Nephron (organoid): ENCODE measurements around the gene TGFBI.

Experiments
- H3K27ac Mint-ChIP-seq, 3 experiments: 2 replicates each; pipeline ENCODE4 v1.8.0; 2020; ENCODE audit warnings: mixed read lengths in 3 of 3, mild to moderate bottlenecking in 2 of 3, moderate library complexity in 1 of 3
- H3K27me3 Mint-ChIP-seq: 2 replicates; pipeline ENCODE4 v1.8.0; 2021; ENCODE audit warnings: low read depth, mild to moderate bottlenecking, moderate library complexity, mixed read lengths
- H3K36me3 Mint-ChIP-seq: 2 replicates; pipeline ENCODE4 v1.8.0; 2020; ENCODE audit warnings: low read depth, mixed read lengths
- H3K4me1 Mint-ChIP-seq: 2 replicates; pipeline ENCODE4 v1.8.0; 2020; ENCODE audit warnings: mixed read lengths
- H3K4me3 Mint-ChIP-seq, 3 experiments: 2 replicates each; pipeline ENCODE4 v1.8.0; 2020; ENCODE audit warnings: mild to moderate bottlenecking in 3 of 3, mixed read lengths in 3 of 3, moderate library complexity in 2 of 3
- H3K9me3 Mint-ChIP-seq: 2 replicates; pipeline ENCODE4 v1.8.0; 2020; ENCODE audit warnings: mixed read lengths
- CTCF ChIP-seq, 3 experiments: fragments of 200-600 bp; sonication (generic); IDR thresholded peaks; one replicate each; pipeline ENCODE4 v1.5.0; 2021; ENCODE audit warnings: antibody characterized with exemption in 3 of 3; ENCODE audit not compliant: unreplicated experiment in 3 of 3

Gene TGFBI

GRCh38 chr5:136022965-136023364, 5.8 kb upstream of the TGFBI start:
- Mint-ChIP-seq H3K27me3 (peaks cover 16% of the 10 kb centered on the region), H3K4me3 (no peak overlapping the region), H3K27ac (peak overlapping the region; percentile 37 to 70 (median 50)), H3K4me1 (peaks cover 74% of the 10 kb centered on the region), H3K9me3 (no peaks in the 10 kb centered on the region), H3K36me3 (no peaks in the 10 kb centered on the region)
- no peak for TF ChIP-seq CTCF (IDR thresholded peaks at IDR 0.05; ENCODE audit: unreplicated experiment in 3 of 3)

GRCh38 chr5:136023958-136024541, 4.7 kb upstream of the TGFBI start:
- Mint-ChIP-seq H3K4me3 (no peak overlapping the region), H3K9me3 (no peaks in the 10 kb centered on the region), H3K27me3 (peaks cover 16% of the 10 kb centered on the region), H3K36me3 (no peaks in the 10 kb centered on the region), H3K4me1 (peaks cover 72% of the 10 kb centered on the region), H3K27ac (peak overlapping the region; percentile 24 to 50 (median 37))
- TF ChIP-seq CTCF (IDR thresholded peaks at IDR 0.05; ENCODE audit: unreplicated experiment in 3 of 3), result no peak

GRCh38 chr5:136025900-136026299, 2.9 kb upstream of the TGFBI start:
- Mint-ChIP-seq H3K27ac (peak overlapping the region; percentile 92 to 95 (median 93)), H3K4me3 (peak overlapping the region in 2 of 3 experiments; percentile 35 to 48), H3K36me3 (no peaks in the 10 kb centered on the region), H3K9me3 (no peaks in the 10 kb centered on the region), H3K27me3 (peaks cover 30% of the 10 kb centered on the region), H3K4me1 (peaks cover 61% of the 10 kb centered on the region)
- TF ChIP-seq CTCF (IDR thresholded peaks at IDR 0.05; ENCODE audit: unreplicated experiment in 3 of 3), result no peak

GRCh38 chr5:136026636-136027035, 2.2 kb upstream of the TGFBI start:
- Mint-ChIP-seq H3K4me3 (peak overlapping the region in 2 of 3 experiments; percentile 12 to 19), H3K9me3 (no peaks in the 10 kb centered on the region), H3K4me1 (peaks cover 64% of the 10 kb centered on the region), H3K27me3 (peaks cover 36% of the 10 kb centered on the region), H3K27ac (peak overlapping the region in 2 of 3 experiments; percentile 10 to 95), H3K36me3 (peaks cover 2% of the 10 kb centered on the region)
- no peak for TF ChIP-seq CTCF (IDR thresholded peaks at IDR 0.05; ENCODE audit: unreplicated experiment in 3 of 3)

GRCh38 chr5:136027311-136027710, 1.5 kb upstream of the TGFBI start:
- peak overlapping the region in 2 of 3 experiments; percentile 12 to 19 for H3K4me3 Mint-ChIP-seq

More at GRCh38 chr5:136027311-136027710, 1.5 kb upstream of the TGFBI start:
- Mint-ChIP-seq H3K36me3 (peaks cover 4% of the 10 kb centered on the region), H3K4me1 (peaks cover 64% of the 10 kb centered on the region), H3K27ac (peak overlapping the region; percentile 10 to 95 (median 26)), H3K9me3 (no peaks in the 10 kb centered on the region), H3K27me3 (peaks cover 37% of the 10 kb centered on the region)
- TF ChIP-seq CTCF (IDR thresholded peaks at IDR 0.05; ENCODE audit: unreplicated experiment in 3 of 3), result no peak
